ENCODE results near the gene UBE3D. TPM values are rescaled to one million over a fixed set of nuclear protein-coding genes. Genes with fewer than 3 reads are reported as not detected.

The UBE3D gene
- total and polyA plus RNA-seq, 4 donors: 2.8 to 21.2 (median 6.5) TPM

DNA sequence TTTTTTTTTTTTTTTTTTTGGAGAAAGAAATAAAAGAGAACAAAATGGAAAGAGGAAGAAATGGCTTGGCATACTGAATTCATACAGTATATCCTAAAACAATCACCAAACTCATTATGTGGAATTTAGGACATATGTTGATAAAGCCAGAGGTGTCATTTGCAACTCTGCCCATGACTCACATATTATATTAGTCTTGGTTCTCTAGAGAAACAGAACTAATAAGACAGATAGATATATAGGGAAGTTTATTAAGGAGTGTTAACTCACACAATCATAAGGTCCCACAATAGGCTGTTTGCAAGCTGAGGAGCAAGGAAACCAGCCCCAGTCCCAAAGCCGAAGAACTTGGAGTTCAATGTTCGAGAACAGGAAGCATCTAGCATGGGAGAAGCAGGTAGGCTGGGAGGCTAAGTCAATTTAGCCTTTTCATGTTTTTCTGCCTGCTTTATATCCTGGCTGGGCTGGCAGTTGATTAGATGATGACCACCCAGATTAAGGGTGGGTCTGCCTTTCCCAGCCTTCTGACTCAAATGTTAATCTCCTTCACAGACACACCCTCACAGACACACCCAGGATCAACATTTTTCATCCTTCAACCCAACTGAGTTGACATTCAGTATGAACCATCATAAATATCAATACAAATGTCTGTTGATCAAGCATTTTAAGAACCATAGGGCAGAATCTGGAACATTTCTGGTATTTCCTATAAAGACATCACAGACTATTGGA, 102.3 kb downstream of the UBE3D start:
- 97 to 98% methylated on average over 2 of the region's 2 CpGs for WGBS, 2 donors
- DNase-seq (no peak), ATAC-seq (ENCODE audit: insufficient read depth, low FRiP score) (no peak)

DNA sequence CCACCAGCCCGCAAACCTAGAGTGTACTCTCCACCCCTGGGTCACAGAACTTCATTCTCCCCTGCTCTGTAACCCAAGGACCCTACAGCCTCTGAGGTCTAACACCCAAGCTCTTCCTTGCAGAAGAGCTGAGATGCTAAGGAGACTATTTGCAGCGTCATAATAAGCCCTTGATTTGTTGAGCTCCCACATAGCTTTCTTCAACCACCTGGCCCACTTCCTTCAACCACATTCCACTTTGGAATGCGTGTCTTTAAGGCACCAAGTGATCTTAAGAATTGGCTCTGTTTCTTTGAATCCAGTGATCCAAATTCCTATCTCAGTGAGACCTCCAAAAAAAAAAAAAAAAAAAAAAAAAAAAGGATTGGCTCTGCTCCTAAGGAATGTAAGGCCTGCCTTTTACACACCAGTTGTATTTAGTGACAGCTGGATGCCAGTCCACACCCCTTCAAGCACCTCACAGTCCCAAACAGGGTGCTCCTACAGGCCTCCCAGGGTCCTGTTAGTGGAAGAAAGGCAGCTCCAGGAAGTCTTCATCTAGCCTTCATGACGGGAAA, 106.2 kb downstream of the UBE3D start:
- Histone ChIP-seq H3K4me3 (no peak overlapping the region), H3K27me3 (ENCODE audit: control insufficient read depth in 3 of 3, insufficient read depth in 3 of 3, low read length in 2 of 3) (no peaks in the 10 kb centered on the region), H3K9ac (ENCODE audit: insufficient read depth in 1 of 2, low read length in 2 of 2) (no peak overlapping the region), H3K9me3 (ENCODE audit: control insufficient read depth in 4 of 4, insufficient read depth in 3 of 4, low read length in 3 of 4) (no peaks in the 10 kb centered on the region), H3K36me3 (ENCODE audit: control insufficient read depth in 4 of 4, insufficient read depth in 4 of 4, low read length in 4 of 4) (peaks cover 0 to 6% (median 2%) of the 10 kb centered on the region in 4 donors), H3K27ac (ENCODE audit: low read depth in 1 of 2, low read length in 1 of 2) (peak overlapping the region in 1 of 2 donors; percentile 31), H3K4me1 (ENCODE audit: control insufficient read depth in 5 of 5, insufficient read depth in 5 of 5, low read length in 5 of 5) (peaks cover 0 to 31% (median 10%) of the 10 kb centered on the region in 5 donors)
- peak in 2 of 3 donors; percentile 23 to 34 for DNase-seq
- TF ChIP-seq, protein P1, sequence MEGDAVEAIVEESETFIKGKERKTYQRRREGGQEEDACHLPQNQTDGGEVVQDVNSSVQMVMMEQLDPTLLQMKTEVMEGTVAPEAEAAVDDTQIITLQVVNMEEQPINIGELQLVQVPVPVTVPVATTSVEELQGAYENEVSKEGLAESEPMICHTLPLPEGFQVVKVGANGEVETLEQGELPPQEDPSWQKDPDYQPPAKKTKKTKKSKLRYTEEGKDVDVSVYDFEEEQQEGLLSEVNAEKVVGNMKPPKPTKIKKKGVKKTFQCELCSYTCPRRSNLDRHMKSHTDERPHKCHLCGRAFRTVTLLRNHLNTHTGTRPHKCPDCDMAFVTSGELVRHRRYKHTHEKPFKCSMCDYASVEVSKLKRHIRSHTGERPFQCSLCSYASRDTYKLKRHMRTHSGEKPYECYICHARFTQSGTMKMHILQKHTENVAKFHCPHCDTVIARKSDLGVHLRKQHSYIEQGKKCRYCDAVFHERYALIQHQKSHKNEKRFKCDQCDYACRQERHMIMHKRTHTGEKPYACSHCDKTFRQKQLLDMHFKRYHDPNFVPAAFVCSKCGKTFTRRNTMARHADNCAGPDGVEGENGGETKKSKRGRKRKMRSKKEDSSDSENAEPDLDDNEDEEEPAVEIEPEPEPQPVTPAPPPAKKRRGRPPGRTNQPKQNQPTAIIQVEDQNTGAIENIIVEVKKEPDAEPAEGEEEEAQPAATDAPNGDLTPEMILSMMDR (IDR thresholded peaks at IDR 0.05; ENCODE audit: control extremely low read depth, extremely low read depth): no peak
- ATAC-seq (ENCODE audit: insufficient read depth, low FRiP score): peak; percentile 17
- 70 to 83% methylated on average over 4 of the region's 4 CpGs for WGBS, 2 donors

More for the DNA sequence above, 102.3 kb downstream of the UBE3D start:
- Histone ChIP-seq H3K4me3 (no peak overlapping the region), H3K9ac (ENCODE audit: insufficient read depth in 1 of 2, low read length in 2 of 2) (no peak overlapping the region), H3K9me3 (ENCODE audit: control insufficient read depth in 4 of 4, insufficient read depth in 3 of 4, low read length in 3 of 4) (no peaks in the 10 kb centered on the region), H3K27me3 (ENCODE audit: control insufficient read depth in 3 of 3, insufficient read depth in 3 of 3, low read length in 2 of 3) (no peaks in the 10 kb centered on the region), H3K36me3 (ENCODE audit: control insufficient read depth in 4 of 4, insufficient read depth in 4 of 4, low read length in 4 of 4) (no peaks in the 10 kb centered on the region), H3K4me1 (ENCODE audit: control insufficient read depth in 5 of 5, insufficient read depth in 5 of 5, low read length in 5 of 5) (peaks cover 0 to 20% (median 10%) of the 10 kb centered on the region in 5 donors), H3K27ac (ENCODE audit: low read depth in 1 of 2, low read length in 1 of 2) (no peak overlapping the region)
- TF ChIP-seq, protein P1 (IDR thresholded peaks at IDR 0.05; ENCODE audit: control extremely low read depth, extremely low read depth): no peak

DNA sequence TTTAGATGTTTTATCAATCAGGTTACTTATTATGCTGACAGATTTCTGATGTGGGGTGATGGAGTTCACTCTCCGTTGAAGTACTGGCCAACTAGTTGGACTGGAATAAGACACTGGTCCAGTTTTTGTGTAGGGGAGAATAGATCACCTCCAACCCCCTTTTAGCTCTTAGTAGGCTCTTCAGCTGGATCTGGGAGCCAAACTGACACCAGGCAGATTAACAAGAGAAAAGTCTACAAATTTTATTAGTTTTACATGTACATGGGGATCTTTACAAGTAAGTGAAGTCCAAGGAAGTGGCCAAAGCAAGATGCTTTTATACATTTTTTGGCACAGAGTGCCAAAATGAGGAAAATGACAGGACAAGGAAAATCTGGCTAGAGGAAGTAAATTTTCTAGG, 107.1 kb downstream of the UBE3D start:
- Histone ChIP-seq H3K9me3 (ENCODE audit: control insufficient read depth in 4 of 4, insufficient read depth in 3 of 4, low read length in 3 of 4) (peaks cover 0 to 2% (median 0%) of the 10 kb centered on the region in 4 donors), H3K27me3 (ENCODE audit: control insufficient read depth in 3 of 3, insufficient read depth in 3 of 3, low read length in 2 of 3) (no peaks in the 10 kb centered on the region), H3K36me3 (ENCODE audit: control insufficient read depth in 4 of 4, insufficient read depth in 4 of 4, low read length in 4 of 4) (peaks cover 0 to 6% (median 3%) of the 10 kb centered on the region in 4 donors), H3K4me3 (no peak overlapping the region), H3K4me1 (ENCODE audit: control insufficient read depth in 5 of 5, insufficient read depth in 5 of 5, low read length in 5 of 5) (peaks cover 0 to 31% (median 14%) of the 10 kb centered on the region in 5 donors), H3K27ac (ENCODE audit: low read depth in 1 of 2, low read length in 1 of 2) (no peak overlapping the region), H3K9ac (ENCODE audit: insufficient read depth in 1 of 2, low read length in 2 of 2) (no peak overlapping the region)
- 85% methylated on average over 1 of the region's 1 CpG for WGBS, 2 donors
- TF ChIP-seq, protein P1 (IDR thresholded peaks at IDR 0.05; ENCODE audit: control extremely low read depth, extremely low read depth): no peak
- DNase-seq (peak; percentile 19 to 72 (median 66)), ATAC-seq (ENCODE audit: insufficient read depth, low FRiP score) (no peak)

Data from lung (tissue), 12 donors.